ENCODE data around the gene TMEM54. TPM values are rescaled to one million over a fixed set of nuclear protein-coding genes. Genes with fewer than 3 reads are reported as not detected.

Gene TMEM54
- total RNA-seq, 1 experiment from 2014 or later = 61.5 TPM

DNA sequence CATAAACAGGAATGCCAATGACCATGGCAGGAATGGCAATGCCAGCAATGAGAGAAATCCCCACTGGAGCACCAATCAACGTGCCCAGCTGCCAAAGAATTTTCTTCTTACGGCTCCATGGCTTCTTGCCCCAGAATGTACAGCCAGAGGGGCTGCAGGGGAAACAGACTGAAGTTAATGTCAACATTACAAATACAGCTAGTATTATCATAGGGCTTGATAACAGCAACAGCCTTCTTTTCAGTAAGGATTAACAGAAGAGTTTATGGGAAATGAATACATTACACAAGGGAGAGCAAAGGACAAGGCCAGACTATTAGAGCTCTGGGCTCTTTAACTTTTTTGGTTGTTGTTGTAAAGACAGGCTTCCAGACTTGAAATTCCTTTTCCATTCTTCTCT, 45.2 kb upstream of the TMEM54 start:
- 0 out of 2 replicates have a peak, but pooled peaks cover 4% of the 10 kb centered on the region for H3K4me1 ChIP-seq (ENCODE audit: control insufficient read depth, insufficient read depth, low read length)
- H3K9me3 ChIP-seq (ENCODE audit: control insufficient read depth, insufficient read depth, low read depth, low read length) = no peaks in the 10 kb centered on the region
- in situ Hi-C loops (cut with HindIII; ENCODE audit: low pct_unique_long_range_greater_than_20kb, low sequenced_read_pairs) (no loop called here), intact Hi-C loops (cut with micrococcal nuclease; ENCODE audit: unreplicated experiment) (no loop called here)
- no peak for DNase-seq (ENCODE audit: low read depth, low spot score)
- ChIA-PET CTCF (no interaction called here), POLR2A (interaction anchor here (0.6 kb wide), 1 partner anchor 14 kb away, joined by 3 read pairs; no protein-coding TSS in a partner anchor)
- no peak for ATAC-seq
- peaks cover 3% of the 10 kb centered on the region; the same call in 1 of the 2 replicates for H3K36me3 ChIP-seq (ENCODE audit: control insufficient read depth, insufficient read depth, low read length)
- BruUV-seq (replicated peaks) = no TSS peak
- no peak overlapping the region for H3K27ac ChIP-seq (ENCODE audit: low read length)
- no peak overlapping the region for H3K4me3 ChIP-seq (ENCODE audit: low read depth in 2 of 2, low read length in 2 of 2)
- no peaks in the 10 kb centered on the region for H3K27me3 ChIP-seq (ENCODE audit: control insufficient read depth, insufficient read depth, low read length)
- TF ChIP-seq, protein P1, sequence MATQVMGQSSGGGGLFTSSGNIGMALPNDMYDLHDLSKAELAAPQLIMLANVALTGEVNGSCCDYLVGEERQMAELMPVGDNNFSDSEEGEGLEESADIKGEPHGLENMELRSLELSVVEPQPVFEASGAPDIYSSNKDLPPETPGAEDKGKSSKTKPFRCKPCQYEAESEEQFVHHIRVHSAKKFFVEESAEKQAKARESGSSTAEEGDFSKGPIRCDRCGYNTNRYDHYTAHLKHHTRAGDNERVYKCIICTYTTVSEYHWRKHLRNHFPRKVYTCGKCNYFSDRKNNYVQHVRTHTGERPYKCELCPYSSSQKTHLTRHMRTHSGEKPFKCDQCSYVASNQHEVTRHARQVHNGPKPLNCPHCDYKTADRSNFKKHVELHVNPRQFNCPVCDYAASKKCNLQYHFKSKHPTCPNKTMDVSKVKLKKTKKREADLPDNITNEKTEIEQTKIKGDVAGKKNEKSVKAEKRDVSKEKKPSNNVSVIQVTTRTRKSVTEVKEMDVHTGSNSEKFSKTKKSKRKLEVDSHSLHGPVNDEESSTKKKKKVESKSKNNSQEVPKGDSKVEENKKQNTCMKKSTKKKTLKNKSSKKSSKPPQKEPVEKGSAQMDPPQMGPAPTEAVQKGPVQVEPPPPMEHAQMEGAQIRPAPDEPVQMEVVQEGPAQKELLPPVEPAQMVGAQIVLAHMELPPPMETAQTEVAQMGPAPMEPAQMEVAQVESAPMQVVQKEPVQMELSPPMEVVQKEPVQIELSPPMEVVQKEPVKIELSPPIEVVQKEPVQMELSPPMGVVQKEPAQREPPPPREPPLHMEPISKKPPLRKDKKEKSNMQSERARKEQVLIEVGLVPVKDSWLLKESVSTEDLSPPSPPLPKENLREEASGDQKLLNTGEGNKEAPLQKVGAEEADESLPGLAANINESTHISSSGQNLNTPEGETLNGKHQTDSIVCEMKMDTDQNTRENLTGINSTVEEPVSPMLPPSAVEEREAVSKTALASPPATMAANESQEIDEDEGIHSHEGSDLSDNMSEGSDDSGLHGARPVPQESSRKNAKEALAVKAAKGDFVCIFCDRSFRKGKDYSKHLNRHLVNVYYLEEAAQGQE (IDR thresholded peaks at IDR 0.05; ENCODE audit: insufficient read depth in 1 of 2, low read depth in 2 of 2, low read length in 1 of 2) = no peak

DNA sequence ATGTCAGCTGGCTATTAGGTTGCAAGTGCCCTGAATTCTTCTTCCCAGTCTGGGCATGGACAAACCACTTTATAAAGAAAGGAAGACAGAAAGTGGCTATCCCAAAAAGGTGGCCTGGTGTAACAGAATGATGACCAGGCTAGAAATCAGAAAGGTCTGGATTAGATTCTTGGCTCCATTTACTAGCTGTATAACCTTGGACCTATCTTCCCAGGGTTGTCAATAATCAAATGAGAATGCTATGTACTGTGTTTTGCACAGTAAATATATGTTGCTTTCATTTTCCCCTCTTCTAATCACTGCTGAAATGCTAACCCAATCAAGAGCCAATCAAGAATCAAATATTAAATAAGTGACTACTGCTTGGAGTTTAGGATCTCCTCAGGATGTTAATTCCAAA, 43.0 kb upstream of the TMEM54 start:
- intact Hi-C loops (cut with micrococcal nuclease; ENCODE audit: unreplicated experiment) = no loop called here
- Histone ChIP-seq H3K4me1 (ENCODE audit: control insufficient read depth, insufficient read depth, low read length) (0 out of 2 replicates have a peak, but pooled peaks cover 4% of the 10 kb centered on the region), H3K27ac (ENCODE audit: low read length) (no peak overlapping the region), H3K36me3 (ENCODE audit: control insufficient read depth, insufficient read depth, low read length) (peaks cover 3% of the 10 kb centered on the region; the same call in 1 of the 2 replicates), H3K27me3 (ENCODE audit: control insufficient read depth, insufficient read depth, low read length) (no peaks in the 10 kb centered on the region), H3K4me3 (ENCODE audit: low read depth in 2 of 2, low read length in 2 of 2) (no peak overlapping the region), H3K9me3 (ENCODE audit: control insufficient read depth, insufficient read depth, low read depth, low read length) (no peaks in the 10 kb centered on the region)
- in situ Hi-C loops (cut with HindIII; ENCODE audit: low pct_unique_long_range_greater_than_20kb, low sequenced_read_pairs) = no loop called here
- POLR2A ChIA-PET = no interaction called here
- no TSS peak for BruUV-seq (replicated peaks)
- CTCF ChIA-PET = no interaction called here
- DNase-seq (ENCODE audit: low read depth, low spot score) (no peak), ATAC-seq (no peak)
- TF ChIP-seq POLR2AphosphoS5 (IDR thresholded peaks at IDR 0.05; ENCODE audit: low read depth, low read length) (no peak), TCF7L2 (IDR thresholded peaks at IDR 0.05; ENCODE audit: low read depth, low read length) (no peak), SIN3A (IDR thresholded peaks at IDR 0.05; ENCODE audit: borderline replicate concordance, insufficient read depth, low read depth, low read length) (no peak)
- TF ChIP-seq, protein P1 (IDR thresholded peaks at IDR 0.05; ENCODE audit: insufficient read depth in 1 of 2, low read depth in 2 of 2, low read length in 1 of 2) = no peak
- TF ChIP-seq, protein P2, sequence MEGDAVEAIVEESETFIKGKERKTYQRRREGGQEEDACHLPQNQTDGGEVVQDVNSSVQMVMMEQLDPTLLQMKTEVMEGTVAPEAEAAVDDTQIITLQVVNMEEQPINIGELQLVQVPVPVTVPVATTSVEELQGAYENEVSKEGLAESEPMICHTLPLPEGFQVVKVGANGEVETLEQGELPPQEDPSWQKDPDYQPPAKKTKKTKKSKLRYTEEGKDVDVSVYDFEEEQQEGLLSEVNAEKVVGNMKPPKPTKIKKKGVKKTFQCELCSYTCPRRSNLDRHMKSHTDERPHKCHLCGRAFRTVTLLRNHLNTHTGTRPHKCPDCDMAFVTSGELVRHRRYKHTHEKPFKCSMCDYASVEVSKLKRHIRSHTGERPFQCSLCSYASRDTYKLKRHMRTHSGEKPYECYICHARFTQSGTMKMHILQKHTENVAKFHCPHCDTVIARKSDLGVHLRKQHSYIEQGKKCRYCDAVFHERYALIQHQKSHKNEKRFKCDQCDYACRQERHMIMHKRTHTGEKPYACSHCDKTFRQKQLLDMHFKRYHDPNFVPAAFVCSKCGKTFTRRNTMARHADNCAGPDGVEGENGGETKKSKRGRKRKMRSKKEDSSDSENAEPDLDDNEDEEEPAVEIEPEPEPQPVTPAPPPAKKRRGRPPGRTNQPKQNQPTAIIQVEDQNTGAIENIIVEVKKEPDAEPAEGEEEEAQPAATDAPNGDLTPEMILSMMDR (IDR thresholded peaks at IDR 0.05) = no peak

Measured in Panc1 (cell line).